H1 (cell line): Measurements from ENCODE around the gene COL27A1. TPM values are rescaled to one million over a fixed set of nuclear protein-coding genes. Genes with fewer than 3 reads are reported as not detected.

Source experiments
- CTCF ChIA-PET: fragments of 300-600 bp; sonication (Branson Sonifier 250); formaldehyde crosslinking; loops from one replicate; lab custom pipeline; 2021; ENCODE audit not compliant: partially characterized antibody; lab: Charles Lee
- POLR2A ChIA-PET: fragments of 300-600 bp; sonication (Branson Sonifier 250); formaldehyde crosslinking; loops from one replicate; lab custom pipeline; 2021; ENCODE audit warnings: inconsistent platforms; ENCODE audit not compliant: partially characterized antibody; lab: Charles Lee
- DNase-seq, 2 experiments: peaks; one replicate each; pipeline versions ENCODE4 v3.0.0 to v3.0.0-alpha.2; 2010 to 2022; ENCODE audit warnings: low spot score in 2 of 2, low read depth in 1 of 2, mixed read lengths in 1 of 2
- FAIRE-seq: peaks from 2 replicates; lab custom pipeline; 2011; peaks lifted over from hg19 to GRCh38; lab: Jason Lieb, UNC
- H2AFZ ChIP-seq: 2 replicates; pipeline ENCODE4 v1.8.1; 2012; ENCODE audit warnings: low read length, inconsistent platforms
- H2AK5ac ChIP-seq: 2 replicates; pipeline ENCODE4 v1.6.1; 2013; ENCODE audit warnings: low read depth, low read length
- H2BK120ac ChIP-seq: replicated peaks from 2 replicates; pipeline ENCODE3; 2013; ENCODE audit warnings: low read depth, low read length, inconsistent platforms
- H2BK12ac ChIP-seq: 2 replicates; pipeline ENCODE4 v1.6.1; 2013; ENCODE audit warnings: low read depth, low read length
- H2BK15ac ChIP-seq: 2 replicates; pipeline ENCODE4 v1.6.1; 2013; ENCODE audit warnings: low read length
- H2BK20ac ChIP-seq: 2 replicates; pipeline ENCODE4 v1.6.1; 2013; ENCODE audit warnings: low read length
- H2BK5ac ChIP-seq: 2 replicates; pipeline ENCODE4 v1.6.1; 2013; ENCODE audit warnings: low read depth, low read length
- H3K14ac ChIP-seq: 2 replicates; pipeline ENCODE4 v1.6.1; 2013; ENCODE audit warnings: inconsistent platforms; ENCODE audit not compliant: insufficient read length
- H3K18ac ChIP-seq: 2 replicates; pipeline ENCODE4 v1.6.1; 2013; ENCODE audit warnings: low read length; ENCODE audit errors: extremely low read depth
- H3K23ac ChIP-seq: 2 replicates; pipeline ENCODE4 v1.6.1; 2013; ENCODE audit warnings: inconsistent platforms; ENCODE audit not compliant: insufficient read length
- H3K23me2 ChIP-seq: 2 replicates; pipeline ENCODE4 v1.6.1; 2013; ENCODE audit warnings: low read depth, low read length
- H3K27ac ChIP-seq: 2 replicates; pipeline ENCODE4 v1.6.1; 2011; ENCODE audit warnings: low read depth, low read length, inconsistent platforms
- H3K27me3 ChIP-seq, 4 experiments: replicated peaks in 1 of 4; 1 replicate in 1 of 4; 2 replicates in 3 of 4; pipeline versions ENCODE4 v1.6.1 to v1.8.1; 2011 to 2013; ENCODE audit warnings: low read length in 3 of 4, mild to moderate bottlenecking in 3 of 4, inconsistent platforms in 2 of 4, mixed read lengths in 2 of 4, moderate library complexity in 1 of 4; ENCODE audit not compliant: control insufficient read depth in 3 of 4, insufficient read depth in 3 of 4; ENCODE audit errors: extremely low read depth in 1 of 4
- H3K36me3 ChIP-seq, 4 experiments: 2 replicates each; pipeline versions ENCODE4 v1.6.1 to v1.8.1; 2011 to 2013; ENCODE audit warnings: mild to moderate bottlenecking in 4 of 4, low read length in 3 of 4, moderate library complexity in 2 of 4, control low read depth in 1 of 4, inconsistent platforms in 1 of 4; ENCODE audit not compliant: insufficient read depth in 4 of 4, control insufficient read depth in 2 of 4
- H3K4ac ChIP-seq: replicated peaks from 2 replicates; pipeline ENCODE3; 2013; ENCODE audit warnings: low read length, low read depth, mixed read lengths, inconsistent platforms; ENCODE audit not compliant: insufficient read length
- H3K4me1 ChIP-seq, 4 experiments: replicated peaks in 1 of 4; 1 replicate in 1 of 4; 2 replicates in 3 of 4; pipeline versions ENCODE4 v1.6.1 to v1.8.1; 2011 to 2013; ENCODE audit warnings: low read length in 3 of 4, inconsistent platforms in 2 of 4, mixed read lengths in 1 of 4; ENCODE audit not compliant: insufficient read depth in 4 of 4, control insufficient read depth in 3 of 4
- H3K4me2 ChIP-seq, 2 experiments: 2 replicates each; pipeline versions ENCODE4 v1.6.1 to v1.8.1; 2011 to 2013; ENCODE audit warnings: low read depth in 2 of 2, low read length in 2 of 2, control low read depth in 1 of 2, inconsistent platforms in 1 of 2, mild to moderate bottlenecking in 1 of 2; ENCODE audit not compliant: insufficient read depth in 1 of 2
- H3K4me3 ChIP-seq, 4 experiments: fragments of 200-600, 300-600 bp in 1 of 4; sonication (generic), shearing (Covaris generic), sonication (Bioruptor Twin) in 1 of 4; 2 replicates each; pipeline versions ENCODE4 v1.5.1 to v1.8.1; 2011 to 2016; ENCODE audit warnings: low read length in 4 of 4, low read depth in 3 of 4, control low read depth in 2 of 4, inconsistent platforms in 2 of 4, mild to moderate bottlenecking in 2 of 4, mixed read lengths in 1 of 4, moderate library complexity in 1 of 4; ENCODE audit not compliant: insufficient read depth in 2 of 4; ENCODE audit errors: extremely low read depth in 1 of 4
- H3K56ac ChIP-seq: replicated peaks from 2 replicates; pipeline ENCODE3; 2013; ENCODE audit warnings: low read depth, mild to moderate bottlenecking, mixed read lengths, low read length, inconsistent platforms; ENCODE audit not compliant: insufficient read length
- H3K79me1 ChIP-seq: 2 replicates; pipeline ENCODE4 v1.6.1; 2013; ENCODE audit warnings: low read depth, low read length, control low read depth
- H3K79me2 ChIP-seq, 2 experiments: 2 replicates each; pipeline versions ENCODE4 v1.6.1 to v1.8.1; 2012 to 2013; ENCODE audit warnings: low read length in 2 of 2, mild to moderate bottlenecking in 2 of 2, inconsistent platforms in 1 of 2; ENCODE audit not compliant: insufficient read depth in 2 of 2, control insufficient read depth in 1 of 2
- H3K9ac ChIP-seq, 4 experiments: replicated peaks in 1 of 4; 1 replicate in 1 of 4; 2 replicates in 3 of 4; pipeline versions ENCODE4 v1.6.1 to v1.8.1; 2011 to 2013; ENCODE audit warnings: low read depth in 3 of 4, low read length in 3 of 4, control low read depth in 2 of 4, mild to moderate bottlenecking in 2 of 4, moderate library complexity in 2 of 4, inconsistent platforms in 1 of 4; ENCODE audit errors: extremely low read depth in 1 of 4
- H3K9me3 ChIP-seq, 2 experiments: 2 replicates each; pipeline versions ENCODE4 v1.6.1 to v1.8.1; 2012 to 2013; ENCODE audit warnings: mild to moderate bottlenecking in 2 of 2, moderate library complexity in 2 of 2, control low read depth in 1 of 2, inconsistent platforms in 1 of 2, low read depth in 1 of 2, low read length in 1 of 2, mixed read lengths in 1 of 2; ENCODE audit not compliant: insufficient read depth in 2 of 2
- H4K20me1 ChIP-seq, 2 experiments: replicated peaks in 1 of 2; 2 replicates each; pipeline versions ENCODE3 to v1.8.1; 2011 to 2013; ENCODE audit warnings: inconsistent platforms in 2 of 2, low read length in 2 of 2, mild to moderate bottlenecking in 1 of 2; ENCODE audit not compliant: insufficient read depth in 2 of 2, control insufficient read depth in 1 of 2
- H4K5ac ChIP-seq: 2 replicates; pipeline ENCODE4 v1.6.1; 2013; ENCODE audit warnings: low read length, low read depth, mixed read lengths, inconsistent platforms; ENCODE audit not compliant: insufficient read length
- H4K8ac ChIP-seq: 2 replicates; pipeline ENCODE4 v1.8.0; 2013; ENCODE audit warnings: mild to moderate bottlenecking, moderate library complexity, low read length, inconsistent platforms; ENCODE audit not compliant: insufficient read depth; ENCODE audit errors: extremely low read depth
- H4K91ac ChIP-seq: replicated peaks from 2 replicates; pipeline ENCODE3; 2013; ENCODE audit warnings: low read length, mixed read lengths, inconsistent platforms; ENCODE audit not compliant: insufficient read length
- ASH2L ChIP-seq: fragments of 200-600, 300-600 bp; sonication (generic); IDR thresholded peaks from one replicate; pipeline ENCODE4 v1.7.1; 2017; ENCODE audit warnings: low read length
- BACH1 ChIP-seq: IDR thresholded peaks from 2 replicates; pipeline ENCODE4 v1.6.1; 2012; ENCODE audit warnings: low read length, improper control_type of control experiment
- CBX5 ChIP-seq: fragments of 300-800, 300-1000 bp; sonication (generic); IDR thresholded peaks from 2 replicates; pipeline ENCODE4 v1.7.1; 2016; ENCODE audit warnings: antibody characterized with exemption, low read length, low read depth
- CBX8 ChIP-seq: fragments of 300-800, 300-1000 bp; sonication (generic); IDR thresholded peaks from 2 replicates; pipeline ENCODE4 v1.7.1; 2016; ENCODE audit warnings: low read depth, low read length, borderline replicate concordance
- E2F6 ChIP-seq: IDR thresholded peaks from 2 replicates; pipeline ENCODE4 v1.6.1; 2012; ENCODE audit warnings: inconsistent platforms
- KDM1A ChIP-seq: fragments of 200-600, 300-600 bp; sonication (generic); IDR thresholded peaks from 2 replicates; pipeline ENCODE4 v1.7.1; 2016; ENCODE audit warnings: mild to moderate bottlenecking, low read length, borderline replicate concordance
- PHF8 ChIP-seq: fragments of 200-600 bp; sonication (generic); conservative IDR thresholded peaks from 2 replicates; pipeline ENCODE4 v1.7.1; 2012; ENCODE audit warnings: low read depth, mild to moderate bottlenecking, inconsistent platforms, low read length, moderate library complexity
- POLR2AphosphoS5 ChIP-seq: IDR thresholded peaks from 2 replicates; pipeline ENCODE4 v1.6.1; 2011; ENCODE audit warnings: low read depth, low read length
- RBBP5 ChIP-seq: IDR thresholded peaks from 2 replicates; pipeline ENCODE4 v1.7.1; 2012; ENCODE audit warnings: low read depth, mild to moderate bottlenecking, inconsistent platforms, low read length, moderate library complexity, borderline replicate concordance
- SIRT6 ChIP-seq: IDR thresholded peaks from one replicate; pipeline ENCODE4 v1.7.1; 2012; ENCODE audit warnings: low read length, inconsistent platforms
- SRF ChIP-seq: IDR thresholded peaks from 2 replicates; pipeline ENCODE4 v1.6.1; 2011; ENCODE audit warnings: mild to moderate bottlenecking, low read depth, low read length, moderate library complexity
- TBP ChIP-seq: IDR thresholded peaks from 2 replicates; pipeline ENCODE4 v1.6.1; 2011; ENCODE audit warnings: low read depth, low read length, improper control_type of control experiment
- ZNF274 ChIP-seq: IDR thresholded peaks from 2 replicates; pipeline ENCODE4 v1.7.0; 2012; ENCODE audit warnings: low read length, borderline replicate concordance; ENCODE audit errors: extremely low read depth
- WGBS, 2 experiments: shearing (Covaris generic) in 1 of 2; methylation state at CpG; one replicate each; pipeline versions ENCODE4 v1.1.6 to v1.1.7; 2013 to 2015; ENCODE audit warnings: low lambda C conversion rate in 2 of 2, mixed read lengths in 2 of 2, inconsistent platforms in 1 of 2, low coverage in 1 of 2, missing lambda C conversion rate in 1 of 2; ENCODE audit not compliant: insufficient replicate concordance in 2 of 2, insufficient coverage in 1 of 2, insufficient read length in 1 of 2; ENCODE audit errors: extremely low coverage in 1 of 2, missing lambda C conversion rate in 1 of 2; 5-methylcytosine and 5-hydroxymethylcytosine counted together
- polyA plus RNA-seq, 7 experiments: library from polyadenylated mRNA; depleted of rRNA in 3 of 7; stranded (reverse) in 5 of 7; unstranded in 2 of 7; fragments of >200 nt in 5 of 7; fragments of 200-250 nt in 2 of 7; gene quantifications; 1 replicate in 5 of 7; 2 replicates in 1 of 7; 4 replicates in 1 of 7; pipeline versions ENCODE4 v1.2.1 to v1.2.3, GENCODE V29; 2011 to 2013; ENCODE audit warnings: missing spikeins in 2 of 7, mixed read lengths in 2 of 7
- total RNA-seq: library from RNA; stranded (reverse); fragmentation: NEBNext Ultra II Directional; extraction: Animal tissue kit (Norgen Biotek cat#: 25700); gene quantifications from 2 replicates; pipeline ENCODE4 v1.2.1, GENCODE V29; 2021

COL27A1 gene
- total and polyA plus RNA-seq, 2 of the 8 experiments (the other 6 are each of a cell fraction or from before 2014, with no cell fraction given) = 15.1 to 22.8 TPM

- Histone ChIP-seq H3K9me3 (no peaks in the 10 kb centered on the region), H3K14ac (no peak overlapping the region), H4K5ac (no peak overlapping the region), H3K4me1 (0 out of 7 replicates have a peak, but pooled peaks cover 0 to 2% (median 0%) of the 10 kb centered on the region in 4 experiments), H2AFZ (no peak overlapping the region), H4K8ac (no peak overlapping the region), H3K23ac (no peak overlapping the region), H3K56ac (no peak overlapping the region), H2BK120ac (no peak overlapping the region), H3K4ac (no peak overlapping the region), H3K27ac (no peak overlapping the region), H3K27me3 (no peaks in the 10 kb centered on the region), H3K79me1 (no peaks in the 10 kb centered on the region), H3K79me2 (no peaks in the 10 kb centered on the region), H4K91ac (no peak overlapping the region), H2BK5ac (no peak overlapping the region), H2BK20ac (no peak overlapping the region), H3K36me3 (peaks cover 8 to 18% (median 15%) of the 10 kb centered on the region in 4 experiments; a peak in 7 of 8 replicates), H3K4me3 (no peak overlapping the region), H3K4me2 (no peak overlapping the region), H2AK5ac (no peak overlapping the region), H4K20me1 (no peaks in the 10 kb centered on the region), H3K18ac (no peak overlapping the region), H3K23me2 (no peaks in the 10 kb centered on the region), H3K9ac (no peak overlapping the region), H2BK15ac (no peak overlapping the region), H2BK12ac (no peak overlapping the region)
- FAIRE-seq = no peak
- POLR2A ChIA-PET = no interaction called here
- WGBS, 2 experiments = 100% methylated on average over 3 of the region's 9 CpGs; no CpG with 5 or more reads in 1 of the 2 experiments
- CTCF ChIA-PET = no interaction called here
- no peak for DNase-seq
- TF ChIP-seq SRF (no peak), KDM1A (no peak), RBBP5 (no peak), CBX5 (no peak), BACH1 (no peak), PHF8 (no peak), E2F6 (no peak), ZNF274 (no peak), SIRT6 (no peak), TBP (no peak), POLR2AphosphoS5 (no peak), CBX8 (no peak), ASH2L (no peak)
Measured at GRCh38 chr9:114334490-114334889, 179.2 kb downstream of the COL27A1 start.
